ENCODE measurements around the gene NME8.
"Not testable (repeated sequence)": the region's sequence is repeated elsewhere in the genome, so short reads cannot be mapped to it uniquely, and the experiment has no call there.

The NME8 gene, protein sequence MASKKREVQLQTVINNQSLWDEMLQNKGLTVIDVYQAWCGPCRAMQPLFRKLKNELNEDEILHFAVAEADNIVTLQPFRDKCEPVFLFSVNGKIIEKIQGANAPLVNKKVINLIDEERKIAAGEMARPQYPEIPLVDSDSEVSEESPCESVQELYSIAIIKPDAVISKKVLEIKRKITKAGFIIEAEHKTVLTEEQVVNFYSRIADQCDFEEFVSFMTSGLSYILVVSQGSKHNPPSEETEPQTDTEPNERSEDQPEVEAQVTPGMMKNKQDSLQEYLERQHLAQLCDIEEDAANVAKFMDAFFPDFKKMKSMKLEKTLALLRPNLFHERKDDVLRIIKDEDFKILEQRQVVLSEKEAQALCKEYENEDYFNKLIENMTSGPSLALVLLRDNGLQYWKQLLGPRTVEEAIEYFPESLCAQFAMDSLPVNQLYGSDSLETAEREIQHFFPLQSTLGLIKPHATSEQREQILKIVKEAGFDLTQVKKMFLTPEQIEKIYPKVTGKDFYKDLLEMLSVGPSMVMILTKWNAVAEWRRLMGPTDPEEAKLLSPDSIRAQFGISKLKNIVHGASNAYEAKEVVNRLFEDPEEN

DNA sequence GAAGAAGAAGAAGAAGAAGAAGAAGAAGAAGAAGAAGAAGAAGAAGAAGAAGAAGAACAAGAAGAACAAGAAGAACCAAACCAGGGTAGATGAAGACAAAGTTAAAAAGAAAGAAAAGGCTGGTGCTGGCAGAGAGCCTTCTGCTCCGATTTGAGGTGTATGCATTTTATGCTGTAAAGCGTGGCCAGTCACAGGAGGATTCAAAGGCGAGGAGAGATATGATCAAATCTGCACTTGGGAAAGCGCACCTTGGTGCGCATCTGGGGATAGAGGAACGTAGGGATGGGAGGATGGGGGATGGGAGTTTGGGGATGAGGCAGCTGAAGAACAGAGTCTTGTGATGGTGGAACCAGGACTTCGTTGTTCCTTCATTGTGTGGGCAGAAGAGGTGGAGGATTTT is at the start of gene NME8:
Gene NME8 (plus strand): TSS at position 301 of the 400 bp plus-strand sequence. CDS start 1,670 bp downstream, outside the sequence.
- no peak within 1 kb of the TSS for H3K4me3 ChIP-seq (replicated peaks; ENCODE audit: low read depth, low read length)
- TF ChIP-seq, protein P1, sequence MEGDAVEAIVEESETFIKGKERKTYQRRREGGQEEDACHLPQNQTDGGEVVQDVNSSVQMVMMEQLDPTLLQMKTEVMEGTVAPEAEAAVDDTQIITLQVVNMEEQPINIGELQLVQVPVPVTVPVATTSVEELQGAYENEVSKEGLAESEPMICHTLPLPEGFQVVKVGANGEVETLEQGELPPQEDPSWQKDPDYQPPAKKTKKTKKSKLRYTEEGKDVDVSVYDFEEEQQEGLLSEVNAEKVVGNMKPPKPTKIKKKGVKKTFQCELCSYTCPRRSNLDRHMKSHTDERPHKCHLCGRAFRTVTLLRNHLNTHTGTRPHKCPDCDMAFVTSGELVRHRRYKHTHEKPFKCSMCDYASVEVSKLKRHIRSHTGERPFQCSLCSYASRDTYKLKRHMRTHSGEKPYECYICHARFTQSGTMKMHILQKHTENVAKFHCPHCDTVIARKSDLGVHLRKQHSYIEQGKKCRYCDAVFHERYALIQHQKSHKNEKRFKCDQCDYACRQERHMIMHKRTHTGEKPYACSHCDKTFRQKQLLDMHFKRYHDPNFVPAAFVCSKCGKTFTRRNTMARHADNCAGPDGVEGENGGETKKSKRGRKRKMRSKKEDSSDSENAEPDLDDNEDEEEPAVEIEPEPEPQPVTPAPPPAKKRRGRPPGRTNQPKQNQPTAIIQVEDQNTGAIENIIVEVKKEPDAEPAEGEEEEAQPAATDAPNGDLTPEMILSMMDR (IDR thresholded peaks at IDR 0.05; ENCODE audit: low read length, missing control alignments): no peak
- no peak for DNase-seq (ENCODE audit: low read depth)

DNA sequence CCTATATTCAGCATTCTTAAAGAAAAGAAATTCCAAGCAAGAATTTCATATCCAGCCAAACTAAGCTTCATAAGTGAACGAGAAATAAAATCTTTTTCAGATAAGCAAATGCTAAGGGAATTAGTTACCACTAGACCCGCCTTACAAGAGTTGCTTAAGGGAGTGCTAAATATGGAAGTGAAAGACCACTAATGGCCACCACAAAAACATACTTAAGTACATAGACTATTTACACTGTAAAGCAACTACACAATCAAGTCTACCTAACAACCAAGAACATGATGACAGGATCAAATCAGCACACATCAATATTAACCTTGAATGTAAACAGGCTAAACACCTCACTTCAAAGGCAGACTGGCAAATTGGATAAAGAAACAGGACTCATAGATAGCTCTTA is 42.2 kb upstream of the NME8 start:
- TF ChIP-seq, protein P1 (IDR thresholded peaks at IDR 0.05; ENCODE audit: low read length, missing control alignments): no peak
- no peak overlapping the region for H3K4me3 ChIP-seq (replicated peaks; ENCODE audit: low read depth, low read length)
- no peak for DNase-seq (ENCODE audit: low read depth)

DNA sequence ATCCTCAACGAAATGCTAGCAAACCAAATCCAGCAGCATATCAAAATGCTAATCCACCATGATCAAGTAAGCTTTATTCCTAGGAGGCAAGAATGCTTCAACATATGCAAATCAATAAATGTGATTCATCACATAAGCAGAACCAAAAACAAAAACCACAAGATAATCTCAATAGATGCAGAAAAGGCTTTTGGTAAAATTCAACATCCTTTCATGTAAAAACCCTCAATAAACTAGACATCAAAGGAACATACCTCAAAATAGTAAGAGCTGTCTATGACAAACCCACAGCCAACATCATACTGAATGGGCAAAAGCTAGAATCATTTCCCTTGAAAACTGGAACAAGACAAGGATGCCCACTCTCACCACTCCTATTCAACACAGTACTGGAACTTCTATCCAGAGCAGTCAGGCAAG is 36.2 kb upstream of the NME8 start:
- DNase-seq (ENCODE audit: low read depth); H3K4me3 ChIP-seq (replicated peaks; ENCODE audit: low read depth, low read length): not testable (repeated sequence)

DNA sequence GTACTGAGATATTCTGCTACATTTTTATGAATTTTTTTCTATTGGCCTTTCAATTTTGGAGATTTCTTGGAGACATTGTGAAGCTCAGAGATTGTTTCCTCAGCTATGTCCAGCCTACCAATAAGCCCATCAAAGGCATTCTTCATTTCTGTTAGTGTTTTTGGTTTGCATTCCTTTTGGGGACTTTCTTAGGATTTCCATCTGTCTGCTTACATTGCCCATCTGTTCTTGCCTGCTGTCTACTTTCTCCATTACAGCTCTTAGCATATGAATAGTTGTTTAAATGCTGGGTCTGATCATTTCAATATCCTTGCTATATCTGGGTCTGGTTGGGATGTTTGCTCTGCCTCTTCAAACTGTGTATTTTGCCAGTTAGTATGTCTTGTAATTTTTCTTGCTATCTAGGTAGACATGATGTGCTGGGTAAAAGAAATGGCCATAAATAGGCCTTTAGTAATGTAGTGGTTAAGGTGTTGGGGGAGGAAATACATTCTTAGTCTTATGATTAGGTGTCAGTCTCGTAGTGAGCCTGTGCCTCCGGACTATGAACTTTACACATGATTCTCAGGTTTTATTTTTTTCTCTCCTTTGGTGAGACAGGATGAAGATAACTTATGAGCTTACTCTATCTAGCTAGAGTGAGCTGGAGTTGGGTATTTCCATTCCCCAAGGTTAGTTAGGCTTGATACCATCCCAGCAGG is 32.6 kb upstream of the NME8 start:
- no peak for DNase-seq (ENCODE audit: low read depth)
- H3K4me3 ChIP-seq (replicated peaks; ENCODE audit: low read depth, low read length): no peak overlapping the region
- TF ChIP-seq, protein P1 (IDR thresholded peaks at IDR 0.05; ENCODE audit: low read length, missing control alignments): no peak

DNA sequence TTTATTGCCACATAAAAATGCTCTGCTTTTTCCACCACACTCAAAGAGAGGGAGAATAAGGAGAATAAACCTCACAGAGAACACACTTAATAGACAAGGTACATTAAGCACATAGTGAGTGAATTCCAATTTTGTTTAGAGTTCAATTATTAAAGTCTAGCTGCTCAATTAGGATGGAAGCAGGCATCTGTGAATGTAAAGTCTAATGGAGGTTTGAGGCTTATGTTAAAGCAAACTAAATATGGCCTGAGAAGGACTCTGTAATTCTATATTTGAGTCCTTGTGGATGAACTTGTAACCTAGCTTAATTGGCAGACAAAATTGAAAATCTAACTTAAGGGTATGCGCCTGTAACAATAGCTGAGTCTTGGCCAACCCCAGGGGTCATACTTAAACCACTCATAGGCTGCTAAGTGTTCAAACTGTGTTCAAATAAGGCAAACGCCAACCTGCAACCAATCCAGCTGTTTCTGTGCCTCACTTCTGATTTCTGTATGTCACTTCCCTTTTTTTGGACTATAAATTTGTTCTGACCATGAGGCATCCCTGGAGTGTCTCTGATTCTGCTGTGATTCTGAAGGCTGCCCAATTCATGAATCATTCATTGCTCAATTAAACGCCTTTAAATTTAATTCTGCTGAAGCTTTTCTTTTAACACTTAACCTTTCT is 31.3 kb upstream of the NME8 start:
- no peak for DNase-seq (ENCODE audit: low read depth)
- TF ChIP-seq, protein P1 (IDR thresholded peaks at IDR 0.05; ENCODE audit: low read length, missing control alignments): no peak
- H3K4me3 ChIP-seq (replicated peaks; ENCODE audit: low read depth, low read length): no peak overlapping the region

DNA sequence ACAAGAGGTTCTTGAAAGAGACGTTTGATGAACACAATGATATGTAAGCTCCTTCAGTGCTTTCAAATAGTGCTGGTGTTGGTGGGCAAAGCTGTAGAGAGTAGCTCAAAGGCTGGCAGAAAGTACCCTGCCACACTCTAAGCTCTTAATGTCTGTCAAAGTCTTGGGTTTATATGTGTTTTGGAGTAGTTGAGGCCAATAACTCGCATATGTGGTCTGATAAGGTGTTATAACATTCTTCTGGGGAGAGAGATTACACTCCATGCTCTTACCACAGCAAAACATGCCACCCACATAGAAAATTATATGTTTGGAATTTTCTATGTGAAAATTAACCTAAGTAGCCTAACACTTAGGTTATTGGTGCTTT is 30.8 kb upstream of the NME8 start:
- TF ChIP-seq, protein P1 (IDR thresholded peaks at IDR 0.05; ENCODE audit: low read length, missing control alignments): no peak
- H3K4me3 ChIP-seq (replicated peaks; ENCODE audit: low read depth, low read length): no peak overlapping the region
- DNase-seq (ENCODE audit: low read depth): no peak

Measured in fibroblast of pulmonary artery (primary cell).